Nephron progenitor cell (in vitro differentiated cells): Measurements from ENCODE around the gene ACADM.

Experiments used
- DNase-seq: peaks from one replicate; pipeline ENCODE4 v3.0.0; 2021
- H3K27ac Mint-ChIP-seq: 2 replicates; pipeline ENCODE4 v1.8.0; 2021; ENCODE audit warnings: mild to moderate bottlenecking, moderate library complexity, mixed read lengths
- H3K27me3 Mint-ChIP-seq: 2 replicates; pipeline ENCODE4 v1.8.0; 2021; ENCODE audit warnings: mild to moderate bottlenecking, low read depth, mixed read lengths; ENCODE audit not compliant: poor library complexity
- H3K36me3 Mint-ChIP-seq: 2 replicates; pipeline ENCODE4 v1.8.0; 2021; ENCODE audit warnings: low read depth, mixed read lengths
- H3K4me1 Mint-ChIP-seq: 2 replicates; pipeline ENCODE4 v1.8.0; 2021; ENCODE audit warnings: mixed read lengths
- H3K4me3 Mint-ChIP-seq: 2 replicates; pipeline ENCODE4 v1.8.0; 2021; ENCODE audit warnings: mild to moderate bottlenecking, moderate library complexity, mixed read lengths
- H3K9me3 Mint-ChIP-seq: 2 replicates; pipeline ENCODE4 v1.8.0; 2021; ENCODE audit warnings: mild to moderate bottlenecking, moderate library complexity, mixed read lengths
- TF ChIP-seq, protein P1 (sequence below): fragments of 200-600 bp; sonication (generic); IDR thresholded peaks from 2 replicates; pipeline ENCODE4 v1.5.0; 2021; ENCODE audit warnings: antibody characterized with exemption

Gene ACADM

DNA sequence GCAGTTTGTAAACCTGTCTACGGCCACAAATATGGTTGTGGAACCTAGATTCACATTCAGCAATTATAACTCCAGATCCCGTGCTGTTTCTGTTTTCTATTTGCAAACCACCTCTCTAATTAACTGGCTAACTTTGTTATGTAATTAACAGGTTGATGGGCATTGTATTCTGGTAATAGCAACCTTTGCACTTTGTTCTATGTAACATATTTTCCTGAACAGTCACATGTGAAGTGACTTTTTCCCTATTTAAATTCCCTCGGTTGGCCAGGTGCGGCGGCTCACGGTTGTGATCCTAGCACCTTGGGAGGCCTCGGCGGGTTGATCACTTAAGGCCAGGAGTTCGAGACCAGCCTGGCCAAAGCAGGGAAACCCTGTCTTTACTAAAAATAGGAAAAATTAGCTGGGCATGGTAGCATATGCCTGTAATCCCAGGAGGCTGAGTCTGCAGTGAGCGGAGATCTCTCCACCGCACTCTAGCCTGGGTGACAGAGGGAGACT, 1.4 kb downstream of the ACADM start:
- TF ChIP-seq, protein P1, sequence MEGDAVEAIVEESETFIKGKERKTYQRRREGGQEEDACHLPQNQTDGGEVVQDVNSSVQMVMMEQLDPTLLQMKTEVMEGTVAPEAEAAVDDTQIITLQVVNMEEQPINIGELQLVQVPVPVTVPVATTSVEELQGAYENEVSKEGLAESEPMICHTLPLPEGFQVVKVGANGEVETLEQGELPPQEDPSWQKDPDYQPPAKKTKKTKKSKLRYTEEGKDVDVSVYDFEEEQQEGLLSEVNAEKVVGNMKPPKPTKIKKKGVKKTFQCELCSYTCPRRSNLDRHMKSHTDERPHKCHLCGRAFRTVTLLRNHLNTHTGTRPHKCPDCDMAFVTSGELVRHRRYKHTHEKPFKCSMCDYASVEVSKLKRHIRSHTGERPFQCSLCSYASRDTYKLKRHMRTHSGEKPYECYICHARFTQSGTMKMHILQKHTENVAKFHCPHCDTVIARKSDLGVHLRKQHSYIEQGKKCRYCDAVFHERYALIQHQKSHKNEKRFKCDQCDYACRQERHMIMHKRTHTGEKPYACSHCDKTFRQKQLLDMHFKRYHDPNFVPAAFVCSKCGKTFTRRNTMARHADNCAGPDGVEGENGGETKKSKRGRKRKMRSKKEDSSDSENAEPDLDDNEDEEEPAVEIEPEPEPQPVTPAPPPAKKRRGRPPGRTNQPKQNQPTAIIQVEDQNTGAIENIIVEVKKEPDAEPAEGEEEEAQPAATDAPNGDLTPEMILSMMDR: no peak
- Mint-ChIP-seq H3K27me3 (no peaks in the 10 kb centered on the region), H3K4me3 (peak overlapping the region; percentile 99), H3K36me3 (peaks cover 13% of the 10 kb centered on the region), H3K27ac (no peak overlapping the region), H3K9me3 (no peaks in the 10 kb centered on the region), H3K4me1 (peaks cover 40% of the 10 kb centered on the region)
- DNase-seq: no peak

DNA sequence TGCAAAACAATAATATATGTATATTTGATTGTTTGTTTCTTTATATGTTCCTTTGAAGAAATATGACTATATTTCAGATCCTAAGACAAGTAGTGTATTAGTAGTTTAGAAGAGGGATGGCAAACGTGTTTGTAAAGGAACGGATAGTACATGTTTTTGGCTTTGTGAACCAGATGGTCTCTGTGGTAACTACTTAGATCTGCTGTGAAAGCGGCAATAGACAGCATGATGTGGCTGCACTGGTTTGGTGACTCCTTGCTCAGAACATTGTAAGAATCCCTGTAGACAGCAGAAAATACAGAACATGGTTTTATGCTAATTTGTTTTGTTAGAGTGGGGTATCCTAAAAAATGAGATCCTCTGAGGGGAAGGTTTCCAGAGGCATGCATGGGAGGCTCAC, 3.1 kb downstream of the ACADM start:
- H3K4me3 Mint-ChIP-seq: peak overlapping the region; percentile 11
- H3K36me3 Mint-ChIP-seq: peaks cover 22% of the 10 kb centered on the region
- peaks cover 40% of the 10 kb centered on the region for H3K4me1 Mint-ChIP-seq
- no peak for DNase-seq
- H3K9me3 Mint-ChIP-seq: no peaks in the 10 kb centered on the region
- TF ChIP-seq, protein P1: no peak
- H3K27me3 Mint-ChIP-seq: no peaks in the 10 kb centered on the region
- H3K27ac Mint-ChIP-seq: no peak overlapping the region

DNA sequence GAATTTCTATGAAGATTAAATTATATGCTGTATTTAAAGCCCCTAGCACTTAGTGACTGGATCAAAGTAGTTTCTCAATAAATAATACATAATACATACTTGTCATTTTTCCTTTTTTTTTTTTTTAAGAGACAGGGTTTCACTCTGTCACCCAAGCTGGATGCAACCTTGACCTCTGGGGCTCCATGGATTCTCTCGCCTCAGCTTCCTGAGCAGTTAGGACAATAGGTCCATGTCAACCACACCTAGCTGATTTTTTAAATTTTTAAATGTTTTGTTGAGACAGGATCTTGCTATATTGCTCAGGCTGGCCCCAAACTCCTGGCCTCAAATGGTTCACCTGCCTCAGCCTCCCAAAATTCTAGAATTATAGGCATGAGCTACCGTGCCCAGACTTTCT, 5.9 kb downstream of the ACADM start:
- no peak for DNase-seq
- peaks cover 39% of the 10 kb centered on the region for H3K36me3 Mint-ChIP-seq

DNA sequence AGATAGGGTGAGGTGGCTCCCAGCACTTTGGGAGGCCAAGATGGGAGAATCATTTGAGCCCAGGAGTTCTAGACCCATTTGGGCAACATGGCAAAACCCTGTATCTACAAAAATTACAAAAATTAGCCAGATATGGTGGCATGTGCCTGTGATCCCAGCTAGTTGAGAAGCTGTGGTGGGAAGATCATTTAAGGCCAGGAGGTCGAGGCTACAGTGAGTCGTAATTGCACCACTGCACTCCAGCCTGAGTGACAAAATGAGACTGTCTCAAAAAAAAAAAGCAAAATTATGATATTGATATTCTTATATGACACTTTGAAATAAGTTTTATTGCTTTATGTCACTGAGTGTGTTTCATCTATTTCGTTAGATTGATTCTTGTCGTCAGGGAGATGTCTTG, 7.4 kb downstream of the ACADM start:
- TF ChIP-seq, protein P1: no peak
- Mint-ChIP-seq H3K27me3 (no peaks in the 10 kb centered on the region), H3K4me3 (no peak overlapping the region), H3K27ac (no peak overlapping the region), H3K4me1 (peaks cover 11% of the 10 kb centered on the region), H3K9me3 (no peaks in the 10 kb centered on the region), H3K36me3 (peaks cover 50% of the 10 kb centered on the region)
- no peak for DNase-seq

More for the DNA sequence above, 5.9 kb downstream of the ACADM start:
- H3K4me1 Mint-ChIP-seq: peaks cover 26% of the 10 kb centered on the region
- H3K9me3 Mint-ChIP-seq: no peaks in the 10 kb centered on the region
- H3K4me3 Mint-ChIP-seq: no peak overlapping the region
- H3K27ac Mint-ChIP-seq: no peak overlapping the region
- H3K27me3 Mint-ChIP-seq: no peaks in the 10 kb centered on the region
- TF ChIP-seq, protein P1: no peak

GRCh38 chr1:75732703-75733102, 8.2 kb downstream of the ACADM start:
- Mint-ChIP-seq H3K27ac (no peak overlapping the region), H3K9me3 (no peaks in the 10 kb centered on the region), H3K4me1 (peaks cover 4% of the 10 kb centered on the region), H3K4me3 (no peak overlapping the region), H3K27me3 (no peaks in the 10 kb centered on the region), H3K36me3 (peaks cover 51% of the 10 kb centered on the region)
- TF ChIP-seq, protein P1: no peak
- no peak for DNase-seq

- H3K9me3 Mint-ChIP-seq: no peaks in the 10 kb centered on the region
- H3K4me1 Mint-ChIP-seq: no peaks in the 10 kb centered on the region
Observed at GRCh38 chr1:75733661-75734060, 9.2 kb downstream of the ACADM start.

More at GRCh38 chr1:75733661-75734060, 9.2 kb downstream of the ACADM start:
- no peak for DNase-seq
- H3K4me3 Mint-ChIP-seq: no peak overlapping the region
- H3K27me3 Mint-ChIP-seq: no peaks in the 10 kb centered on the region
- TF ChIP-seq, protein P1: no peak
- peak overlapping the region; percentile 46 for H3K27ac Mint-ChIP-seq
- H3K36me3 Mint-ChIP-seq: peaks cover 54% of the 10 kb centered on the region
